Kasumi-1 (cell line): Measurements from ENCODE around the gene FCRL3.

Experiments used
- DNase-seq, 2 experiments: peaks; one replicate each; lab custom pipeline; 2025; lab: John Stamatoyannopoulos, UW

FCRL3 gene

GRCh38 chr1:157682710-157683437 lies 17.7 kb downstream of the FCRL3 start:
- no peak for DNase-seq

- DNase-seq, result no peak
Measured at GRCh38 chr1:157678721-157679120, 21.8 kb downstream of the FCRL3 start.

GRCh38 chr1:157673008-157673407 lies 27.6 kb downstream of the FCRL3 start:
- DNase-seq, result no peak

GRCh38 chr1:157671895-157672294 lies 28.7 kb downstream of the FCRL3 start:
- DNase-seq, result no peak

- DNase-seq, result no peak
Measured at GRCh38 chr1:157659576-157660247, 40.9 kb downstream of the FCRL3 start.

- DNase-seq, result no peak
Measured at GRCh38 chr1:157658571-157658970, 42.0 kb downstream of the FCRL3 start.

GRCh38 chr1:157653494-157653873 lies 47.1 kb downstream of the FCRL3 start:
- DNase-seq, result no peak

GRCh38 chr1:157652859-157653493 lies 47.6 kb downstream of the FCRL3 start:
- peak; percentile 90 to 96 for DNase-seq

GRCh38 chr1:157648317-157648716 lies 52.3 kb downstream of the FCRL3 start:
- DNase-seq, result no peak

- DNase-seq, result peak; percentile 36 to 46
Measured at GRCh38 chr1:157646144-157646543, 54.4 kb downstream of the FCRL3 start.

GRCh38 chr1:157641177-157641576 lies 59.4 kb downstream of the FCRL3 start:
- DNase-seq, result no peak

- no peak for DNase-seq
Measured at GRCh38 chr1:157639800-157640199, 60.8 kb downstream of the FCRL3 start.

- DNase-seq, result no peak
Measured at GRCh38 chr1:157628773-157629172, 71.8 kb downstream of the FCRL3 start.
